Neuron (in vitro differentiated cells): ENCODE results near the gene ZNF506.
"Not testable (repeated sequence)": the region's sequence is repeated elsewhere in the genome, so short reads cannot be mapped to it uniquely, and the experiment has no call there.

Source experiments
- H2AFZ ChIP-seq: one replicate; pipeline ENCODE4 v1.6.1; 2013; ENCODE audit warnings: low read depth, mild to moderate bottlenecking, inconsistent platforms, low read length, moderate library complexity
- H3K27me3 ChIP-seq: one replicate; pipeline ENCODE4 v1.6.1; 2013; ENCODE audit warnings: low read length; ENCODE audit not compliant: insufficient read depth
- H3K36me3 ChIP-seq: one replicate; pipeline ENCODE4 v1.6.1; 2013; ENCODE audit warnings: low read length; ENCODE audit not compliant: insufficient read depth
- H3K4me1 ChIP-seq: one replicate; pipeline ENCODE4 v1.6.1; 2013; ENCODE audit warnings: low read length; ENCODE audit not compliant: insufficient read depth
- H3K4me3 ChIP-seq: 2 replicates; pipeline ENCODE4 v1.5.1; 2013; ENCODE audit warnings: mild to moderate bottlenecking, low read length, moderate library complexity
- H3K9me3 ChIP-seq: one replicate; pipeline ENCODE4 v1.6.1; 2013; ENCODE audit warnings: low read length

The ZNF506 gene

GRCh38 chr19:19774354-19775033, 47.1 kb downstream of the ZNF506 start:
- H2AFZ ChIP-seq = no peak overlapping the region
- H3K4me3 ChIP-seq = no peak overlapping the region
- no peaks in the 10 kb centered on the region for H3K27me3 ChIP-seq
- H3K4me1 ChIP-seq = peaks cover 14% of the 10 kb centered on the region
- no peaks in the 10 kb centered on the region for H3K36me3 ChIP-seq
- H3K9me3 ChIP-seq = peaks cover 8% of the 10 kb centered on the region

- not testable (repeated sequence) for H2AFZ ChIP-seq, H3K4me3 ChIP-seq, H3K9me3 ChIP-seq, H3K36me3 ChIP-seq, H3K4me1 ChIP-seq, H3K27me3 ChIP-seq
Observed at GRCh38 chr19:19771963-19772362, 49.6 kb downstream of the ZNF506 start.

GRCh38 chr19:19769971-19770370, 51.6 kb downstream of the ZNF506 start:
- H3K4me1 ChIP-seq, H3K4me3 ChIP-seq, H3K27me3 ChIP-seq, H3K36me3 ChIP-seq, H3K9me3 ChIP-seq, H2AFZ ChIP-seq: not testable (repeated sequence)

GRCh38 chr19:19758164-19758563, 63.4 kb downstream of the ZNF506 start:
- Histone ChIP-seq H2AFZ (no peak overlapping the region), H3K4me1 (no peaks in the 10 kb centered on the region), H3K36me3 (no peaks in the 10 kb centered on the region), H3K4me3 (no peak overlapping the region), H3K27me3 (no peaks in the 10 kb centered on the region), H3K9me3 (peaks cover 7% of the 10 kb centered on the region)

- H3K36me3 ChIP-seq = no peaks in the 10 kb centered on the region
- no peaks in the 10 kb centered on the region for H3K27me3 ChIP-seq
- H2AFZ ChIP-seq = no peak overlapping the region
- H3K9me3 ChIP-seq = peaks cover 19% of the 10 kb centered on the region
- no peak overlapping the region for H3K4me3 ChIP-seq
- H3K4me1 ChIP-seq = no peaks in the 10 kb centered on the region
Observed at GRCh38 chr19:19752760-19753403, 68.7 kb downstream of the ZNF506 start.

GRCh38 chr19:19751846-19752245, 69.7 kb downstream of the ZNF506 start:
- Histone ChIP-seq H3K4me1 (no peaks in the 10 kb centered on the region), H2AFZ (no peak overlapping the region), H3K4me3 (no peak overlapping the region), H3K9me3 (peaks cover 22% of the 10 kb centered on the region), H3K36me3 (no peaks in the 10 kb centered on the region), H3K27me3 (no peaks in the 10 kb centered on the region)

GRCh38 chr19:19750842-19751790, 70.4 kb downstream of the ZNF506 start:
- Histone ChIP-seq H3K9me3 (peaks cover 25% of the 10 kb centered on the region), H2AFZ (no peak overlapping the region), H3K36me3 (no peaks in the 10 kb centered on the region), H3K27me3 (no peaks in the 10 kb centered on the region), H3K4me1 (no peaks in the 10 kb centered on the region), H3K4me3 (no peak overlapping the region)

- H3K27me3 ChIP-seq = no peaks in the 10 kb centered on the region
- no peak overlapping the region for H2AFZ ChIP-seq
- H3K4me1 ChIP-seq = no peaks in the 10 kb centered on the region
- peaks cover 25% of the 10 kb centered on the region for H3K9me3 ChIP-seq
- no peaks in the 10 kb centered on the region for H3K36me3 ChIP-seq
- no peak overlapping the region for H3K4me3 ChIP-seq
Observed at GRCh38 chr19:19749908-19750841, 71.4 kb downstream of the ZNF506 start.

- no peak overlapping the region for H2AFZ ChIP-seq
- no peaks in the 10 kb centered on the region for H3K27me3 ChIP-seq
- H3K36me3 ChIP-seq = no peaks in the 10 kb centered on the region
- H3K9me3 ChIP-seq = peaks cover 21% of the 10 kb centered on the region
- no peaks in the 10 kb centered on the region for H3K4me1 ChIP-seq
- H3K4me3 ChIP-seq = no peak overlapping the region
Observed at GRCh38 chr19:19749117-19749907, 72.2 kb downstream of the ZNF506 start.

GRCh38 chr19:19748249-19748938, 73.2 kb downstream of the ZNF506 start:
- H3K27me3 ChIP-seq = no peaks in the 10 kb centered on the region
- H3K4me1 ChIP-seq = no peaks in the 10 kb centered on the region
- peaks cover 23% of the 10 kb centered on the region for H3K9me3 ChIP-seq
- H2AFZ ChIP-seq = no peak overlapping the region
- no peaks in the 10 kb centered on the region for H3K36me3 ChIP-seq
- H3K4me3 ChIP-seq = no peak overlapping the region

GRCh38 chr19:19747357-19748220, 74.0 kb downstream of the ZNF506 start:
- Histone ChIP-seq H3K9me3 (peaks cover 27% of the 10 kb centered on the region), H3K27me3 (no peaks in the 10 kb centered on the region), H3K36me3 (no peaks in the 10 kb centered on the region), H2AFZ (no peak overlapping the region), H3K4me1 (no peaks in the 10 kb centered on the region), H3K4me3 (no peak overlapping the region)
